Measurements from ENCODE around the gene VEPH1.

DNA sequence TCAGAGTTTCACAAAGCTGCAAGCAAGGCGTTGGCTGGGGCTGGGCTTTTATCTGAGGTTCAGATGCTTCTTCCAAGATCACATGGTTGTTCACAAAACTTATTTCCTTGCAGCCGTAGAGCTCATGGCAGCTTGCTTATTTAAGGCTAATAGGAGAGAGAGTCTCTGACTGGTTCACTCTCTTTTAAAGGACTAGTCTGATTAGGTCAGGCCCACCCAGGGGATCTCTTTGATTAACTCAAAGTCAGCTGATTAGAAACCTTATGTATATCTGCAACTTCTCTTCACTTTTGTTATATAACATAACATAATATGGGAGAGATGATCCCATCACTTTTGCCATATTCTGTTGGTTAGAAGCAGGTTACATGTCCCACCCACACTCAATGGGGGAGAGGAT, 243.4 kb downstream of the VEPH1 start:
- TF ChIP-seq, protein P1, sequence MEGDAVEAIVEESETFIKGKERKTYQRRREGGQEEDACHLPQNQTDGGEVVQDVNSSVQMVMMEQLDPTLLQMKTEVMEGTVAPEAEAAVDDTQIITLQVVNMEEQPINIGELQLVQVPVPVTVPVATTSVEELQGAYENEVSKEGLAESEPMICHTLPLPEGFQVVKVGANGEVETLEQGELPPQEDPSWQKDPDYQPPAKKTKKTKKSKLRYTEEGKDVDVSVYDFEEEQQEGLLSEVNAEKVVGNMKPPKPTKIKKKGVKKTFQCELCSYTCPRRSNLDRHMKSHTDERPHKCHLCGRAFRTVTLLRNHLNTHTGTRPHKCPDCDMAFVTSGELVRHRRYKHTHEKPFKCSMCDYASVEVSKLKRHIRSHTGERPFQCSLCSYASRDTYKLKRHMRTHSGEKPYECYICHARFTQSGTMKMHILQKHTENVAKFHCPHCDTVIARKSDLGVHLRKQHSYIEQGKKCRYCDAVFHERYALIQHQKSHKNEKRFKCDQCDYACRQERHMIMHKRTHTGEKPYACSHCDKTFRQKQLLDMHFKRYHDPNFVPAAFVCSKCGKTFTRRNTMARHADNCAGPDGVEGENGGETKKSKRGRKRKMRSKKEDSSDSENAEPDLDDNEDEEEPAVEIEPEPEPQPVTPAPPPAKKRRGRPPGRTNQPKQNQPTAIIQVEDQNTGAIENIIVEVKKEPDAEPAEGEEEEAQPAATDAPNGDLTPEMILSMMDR (IDR thresholded peaks at IDR 0.05): no peak
- TF ChIP-seq POLR2A (IDR thresholded peaks at IDR 0.05): no peak

All from lower leg skin (tissue), 3 donors.